Stimulated activated CD4-positive, alpha-beta T cell treated with anti-CD3 and anti-CD28 coated beads, Interleukin-12 subunit alpha, Interleukin-12 subunit beta, amount 100 ng/mL, for 4 hours (primary cell): ENCODE measurements around the gene RPL6.
"Not testable (repeated sequence)": the region's sequence is repeated elsewhere in the genome, so short reads cannot be mapped to it uniquely, and the experiment has no call there.

Experiments
- DNase-seq: peaks from one replicate; pipeline ENCODE4 v3.0.0-alpha.2; 2020

The RPL6 gene

GRCh38 chr12:112409064-112409905, at the start of gene RPL6:
Gene RPL6, minus strand, starts transcription at chr12:112409605. Its CDS starts 949 bp downstream, at chr12:112408656.
- DNase-seq = peak; percentile 63

- no peak for DNase-seq
Measured at GRCh38 chr12:112458751-112459150, 49.3 kb upstream of the RPL6 start.

- DNase-seq = no peak
Measured at GRCh38 chr12:112458330-112458729, 48.9 kb upstream of the RPL6 start.

GRCh38 chr12:112457142-112457541, 47.7 kb upstream of the RPL6 start:
- DNase-seq = not testable (repeated sequence)

- DNase-seq = no peak
Measured at GRCh38 chr12:112456029-112456428, 46.6 kb upstream of the RPL6 start.

GRCh38 chr12:112450725-112451124, 41.3 kb upstream of the RPL6 start:
- no peak for DNase-seq

GRCh38 chr12:112448165-112448564, 38.8 kb upstream of the RPL6 start:
- not testable (repeated sequence) for DNase-seq

- DNase-seq = no peak
Measured at GRCh38 chr12:112447106-112447505, 37.7 kb upstream of the RPL6 start.

- DNase-seq = no peak
Measured at GRCh38 chr12:112446008-112446725, 36.8 kb upstream of the RPL6 start.

- DNase-seq = no peak
Measured at GRCh38 chr12:112443916-112444315, 34.5 kb upstream of the RPL6 start.

GRCh38 chr12:112440653-112441052, 31.2 kb upstream of the RPL6 start:
- not testable (repeated sequence) for DNase-seq

- DNase-seq = no peak
Measured at GRCh38 chr12:112439769-112440168, 30.4 kb upstream of the RPL6 start.

- not testable (repeated sequence) for DNase-seq
Measured at GRCh38 chr12:112438645-112439044, 29.2 kb upstream of the RPL6 start.

- no peak for DNase-seq
Measured at GRCh38 chr12:112433551-112433950, 24.1 kb upstream of the RPL6 start.

- no peak for DNase-seq
Measured at GRCh38 chr12:112431965-112432364, 22.6 kb upstream of the RPL6 start.

- no peak for DNase-seq
Measured at GRCh38 chr12:112430929-112431328, 21.5 kb upstream of the RPL6 start.

GRCh38 chr12:112427760-112428159, 18.4 kb upstream of the RPL6 start:
- DNase-seq = no peak

- no peak for DNase-seq
Measured at GRCh38 chr12:112425582-112426382, 16.4 kb upstream of the RPL6 start.

GRCh38 chr12:112424126-112424525, 14.7 kb upstream of the RPL6 start:
- no peak for DNase-seq

GRCh38 chr12:112422531-112422930, 13.1 kb upstream of the RPL6 start:
- DNase-seq = no peak

GRCh38 chr12:112421363-112421762, 12.0 kb upstream of the RPL6 start:
- DNase-seq = no peak

GRCh38 chr12:112420740-112421139, 11.3 kb upstream of the RPL6 start:
- DNase-seq = no peak
